HG03520 (cell line): ENCODE results near the gene ARFGAP2.

Source experiments
- ATAC-seq: cut with Tn5 transposase; IDR thresholded peaks from one replicate; pipeline ENCODE4 v1.9.1; 2021; ENCODE audit warnings: mild to moderate bottlenecking, moderate library complexity; ENCODE audit not compliant: unreplicated experiment

The ARFGAP2 gene

GRCh38 chr11:47152126-47152952 is 24.3 kb downstream of the ARFGAP2 start:
- ATAC-seq = no peak

GRCh38 chr11:47149782-47150181 is 26.9 kb downstream of the ARFGAP2 start:
- ATAC-seq = no peak

- ATAC-seq = no peak
Observed at GRCh38 chr11:47148903-47149531, 27.7 kb downstream of the ARFGAP2 start.

- no peak for ATAC-seq
Observed at GRCh38 chr11:47148270-47148669, 28.4 kb downstream of the ARFGAP2 start.

GRCh38 chr11:47147681-47148080 is 29.0 kb downstream of the ARFGAP2 start:
- no peak for ATAC-seq

- no peak for ATAC-seq
Observed at GRCh38 chr11:47147250-47147649, 29.4 kb downstream of the ARFGAP2 start.

- ATAC-seq = no peak
Observed at GRCh38 chr11:47144541-47144940, 32.1 kb downstream of the ARFGAP2 start.

- ATAC-seq = no peak
Observed at GRCh38 chr11:47143322-47143721, 33.4 kb downstream of the ARFGAP2 start.

GRCh38 chr11:47139878-47140277 is 36.8 kb downstream of the ARFGAP2 start:
- ATAC-seq = no peak

- no peak for ATAC-seq
Observed at GRCh38 chr11:47137476-47137875, 39.2 kb downstream of the ARFGAP2 start.

- no peak for ATAC-seq
Observed at GRCh38 chr11:47136921-47137320, 39.8 kb downstream of the ARFGAP2 start.

GRCh38 chr11:47136327-47136726 is 40.4 kb downstream of the ARFGAP2 start:
- ATAC-seq = no peak

- no peak for ATAC-seq
Observed at GRCh38 chr11:47132981-47133380, 43.7 kb downstream of the ARFGAP2 start.

- ATAC-seq = no peak
Observed at GRCh38 chr11:47132490-47132889, 44.2 kb downstream of the ARFGAP2 start.

GRCh38 chr11:47131136-47131535 is 45.5 kb downstream of the ARFGAP2 start:
- no peak for ATAC-seq

GRCh38 chr11:47130543-47130942 is 46.1 kb downstream of the ARFGAP2 start:
- ATAC-seq = no peak

GRCh38 chr11:47127213-47127612 is 49.5 kb downstream of the ARFGAP2 start:
- ATAC-seq = no peak

- ATAC-seq = no peak
Observed at GRCh38 chr11:47125083-47125482, 51.6 kb downstream of the ARFGAP2 start.

- ATAC-seq = no peak
Observed at GRCh38 chr11:47124675-47125074, 52.0 kb downstream of the ARFGAP2 start.

GRCh38 chr11:47123094-47123493 is 53.6 kb downstream of the ARFGAP2 start:
- ATAC-seq = no peak

- ATAC-seq = no peak
Observed at GRCh38 chr11:47121731-47122130, 54.9 kb downstream of the ARFGAP2 start.

GRCh38 chr11:47121056-47121455 is 55.6 kb downstream of the ARFGAP2 start:
- no peak for ATAC-seq
